GM12878 (cell line): ENCODE measurements around the gene NEK5. TPM values are rescaled to one million over a fixed set of nuclear protein-coding genes. Genes with fewer than 3 reads are reported as not detected.

ENCODE experiments used
- BHLHE40 ChIP-seq, 2 experiments: fragments of 450-650 bp in 1 of 2; IDR thresholded peaks; 2 replicates each; pipeline ENCODE4 v1.6.1; 2011 to 2017; ENCODE audit warnings: low read depth in 2 of 2, borderline replicate concordance in 1 of 2, improper control_type of control experiment in 1 of 2, low read length in 1 of 2, mild to moderate bottlenecking in 1 of 2
- CEBPZ ChIP-seq: fragments of 150-350 bp; IDR thresholded peaks from 2 replicates; pipeline ENCODE4 v1.6.1; 2016; ENCODE audit warnings: low read depth, low read length
- CHD2 ChIP-seq: IDR thresholded peaks from 2 replicates; pipeline ENCODE4 v1.6.1; 2011; ENCODE audit warnings: low read depth, low read length, improper control_type of control experiment, borderline replicate concordance
- CREB1 ChIP-seq: IDR thresholded peaks from 2 replicates; pipeline ENCODE4 v1.6.1; 2012; ENCODE audit warnings: low read depth, mild to moderate bottlenecking, inconsistent platforms
- CREM ChIP-seq: IDR thresholded peaks from 2 replicates; pipeline ENCODE4 v1.6.1; 2014; ENCODE audit warnings: antibody characterized with exemption, low read depth
- ETV6 ChIP-seq, 2 experiments: fragments of 450-650 bp in 1 of 2; IDR thresholded peaks in 1 of 2; conservative IDR thresholded peaks in 1 of 2; 2 replicates each; pipeline ENCODE4 v1.6.1; 2014; ENCODE audit warnings: antibody characterized with exemption in 1 of 2, borderline replicate concordance in 1 of 2, low read depth in 1 of 2, mild to moderate bottlenecking in 1 of 2, moderate library complexity in 1 of 2
- HDGF ChIP-seq: fragments of 450-650 bp; IDR thresholded peaks from 2 replicates; pipeline ENCODE4 v1.6.1; 2016; ENCODE audit warnings: antibody characterized with exemption
- IKZF1 ChIP-seq: fragments of 450-650 bp; conservative IDR thresholded peaks from 2 replicates; pipeline ENCODE4 v1.6.1; 2017; ENCODE audit warnings: antibody characterized with exemption, mild to moderate bottlenecking
- LARP7 ChIP-seq: fragments of 450-650 bp; IDR thresholded peaks from 2 replicates; pipeline ENCODE4 v1.6.1; 2017; ENCODE audit warnings: mild to moderate bottlenecking
- PBX3 ChIP-seq: IDR thresholded peaks from 2 replicates; pipeline ENCODE4 v1.6.1; 2011; ENCODE audit warnings: mild to moderate bottlenecking, low read depth, low read length, moderate library complexity; ENCODE audit not compliant: insufficient replicate concordance
- POLR2AphosphoS5 ChIP-seq: IDR thresholded peaks from 2 replicates; pipeline ENCODE4 v1.6.1; 2011; ENCODE audit warnings: mild to moderate bottlenecking, low read length, inconsistent platforms
- RFX5 ChIP-seq: IDR thresholded peaks from 2 replicates; pipeline ENCODE4 v1.6.1; 2011; ENCODE audit warnings: low read depth, low read length, improper control_type of control experiment
- SIN3A ChIP-seq: IDR thresholded peaks from 2 replicates; pipeline ENCODE4 v1.6.1; 2012; ENCODE audit warnings: low read depth, low read length, improper control_type of control experiment
- SIX5 ChIP-seq: IDR thresholded peaks from 2 replicates; pipeline ENCODE4 v1.6.1; 2011; ENCODE audit warnings: mild to moderate bottlenecking, low read depth, low read length, moderate library complexity; ENCODE audit not compliant: severe bottlenecking
- SRF ChIP-seq, 2 experiments: IDR thresholded peaks; 2 replicates each; pipeline ENCODE4 v1.6.1; 2011; ENCODE audit warnings: low read depth in 2 of 2, low read length in 2 of 2, mild to moderate bottlenecking in 1 of 2, moderate library complexity in 1 of 2
- TCF12 ChIP-seq: IDR thresholded peaks from 2 replicates; pipeline ENCODE4 v1.6.1; 2011; ENCODE audit warnings: low read depth, mild to moderate bottlenecking, low read length
- ZBTB11 ChIP-seq: fragments of 450-650 bp; formaldehyde crosslinking; IDR thresholded peaks from 2 replicates; pipeline ENCODE4 v1.5.0; 2022; ENCODE audit warnings: mild to moderate bottlenecking, missing genetic modification characterization
- polyA plus RNA-seq, 11 experiments: library from polyadenylated mRNA; depleted of rRNA in 4 of 11; unstranded in 6 of 11; stranded (reverse) in 5 of 11; fragments of >200 nt; fragmentation: Nextera tagmentation in 4 of 11; fragmentation: Illumina TruSeq in 1 of 11; extraction: Ambion mirVana in 4 of 11; extraction: Trizol in 1 of 11; gene quantifications; 1 replicate in 1 of 11; 2 replicates in 10 of 11; pipeline versions ENCODE4 v1.2.1 to v1.2.3, GENCODE V29; 2011 to 2016; ENCODE audit warnings: inconsistent platforms in 2 of 11, missing spikeins in 2 of 11, low read depth in 1 of 11
- total RNA-seq, 4 experiments: library from RNA; depleted of rRNA in 3 of 4; stranded (reverse); fragments of >200 nt in 3 of 4; fragmentation: Illumina TruSeq in 1 of 4; extraction: Trizol in 1 of 4; gene quantifications; 2 replicates each; pipeline versions ENCODE4 v1.2.1 to v1.2.3, GENCODE V29; 2013 to 2021
- TF ChIP-seq, protein P1 (sequence below): fragments of 450-650 bp; IDR thresholded peaks from 2 replicates; pipeline ENCODE4 v1.6.1; 2016; ENCODE audit warnings: mild to moderate bottlenecking

The NEK5 gene
- total and polyA plus RNA-seq, 10 of the 15 experiments (the other 5 are each of a cell fraction or from before 2014, with no cell fraction given): 0.04 to 0.32 (median 0.20) TPM; not detected in 6

DNA sequence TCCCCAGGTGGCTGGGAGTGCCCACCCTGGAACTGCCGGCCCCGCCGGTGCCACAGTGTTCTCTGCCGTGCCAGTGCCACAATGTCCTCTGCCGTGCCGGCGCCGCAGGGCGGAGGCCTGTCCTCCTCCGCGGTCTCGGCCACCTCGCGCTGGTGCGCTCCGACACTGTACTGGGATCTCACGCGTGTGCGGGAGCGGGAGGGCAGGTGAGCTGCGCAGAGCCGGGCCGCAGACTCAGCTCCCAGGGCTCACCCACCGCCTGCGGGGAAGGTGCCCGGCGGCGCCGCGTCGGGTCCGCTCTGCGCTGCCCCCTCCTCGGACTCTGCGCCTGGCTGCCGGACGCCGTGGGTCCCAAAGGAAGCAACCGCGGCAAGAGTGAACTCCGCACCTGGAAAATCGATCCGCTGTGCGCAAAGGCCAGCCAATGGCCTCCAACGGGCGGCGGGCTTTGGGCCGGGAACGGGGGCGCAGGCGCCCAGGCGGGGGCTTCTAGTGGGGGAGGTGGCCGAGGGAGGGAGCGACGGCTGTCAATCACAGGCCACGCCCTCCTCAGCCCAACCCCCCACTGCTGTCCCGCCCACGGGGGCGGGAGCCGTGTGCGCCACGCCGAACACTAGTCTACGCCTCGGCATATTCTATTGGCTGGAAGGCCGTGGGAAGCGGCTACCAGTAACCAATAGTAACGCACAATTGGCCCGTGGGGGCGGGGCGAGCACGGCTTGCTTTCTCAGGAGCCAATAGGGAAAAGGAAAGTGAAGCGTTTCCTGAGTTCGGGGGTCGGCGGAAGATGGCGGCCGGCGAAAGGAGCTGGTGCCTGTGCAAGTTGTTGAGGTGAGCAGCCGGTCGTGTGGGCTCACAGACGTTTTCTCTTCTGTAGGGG, 117.0 kb downstream of the NEK5 start, which contains the start of gene ALG11 (continued):
- TF ChIP-seq SRF (IDR thresholded peaks at IDR 0.05; ENCODE audit: low read depth in 2 of 2, low read length in 2 of 2): peak in 1 of 2 experiments; percentile 22; a peak in 1 of 4 replicates
- peak; percentile 91 for TF ChIP-seq POLR2AphosphoS5
- TF ChIP-seq, protein P1, sequence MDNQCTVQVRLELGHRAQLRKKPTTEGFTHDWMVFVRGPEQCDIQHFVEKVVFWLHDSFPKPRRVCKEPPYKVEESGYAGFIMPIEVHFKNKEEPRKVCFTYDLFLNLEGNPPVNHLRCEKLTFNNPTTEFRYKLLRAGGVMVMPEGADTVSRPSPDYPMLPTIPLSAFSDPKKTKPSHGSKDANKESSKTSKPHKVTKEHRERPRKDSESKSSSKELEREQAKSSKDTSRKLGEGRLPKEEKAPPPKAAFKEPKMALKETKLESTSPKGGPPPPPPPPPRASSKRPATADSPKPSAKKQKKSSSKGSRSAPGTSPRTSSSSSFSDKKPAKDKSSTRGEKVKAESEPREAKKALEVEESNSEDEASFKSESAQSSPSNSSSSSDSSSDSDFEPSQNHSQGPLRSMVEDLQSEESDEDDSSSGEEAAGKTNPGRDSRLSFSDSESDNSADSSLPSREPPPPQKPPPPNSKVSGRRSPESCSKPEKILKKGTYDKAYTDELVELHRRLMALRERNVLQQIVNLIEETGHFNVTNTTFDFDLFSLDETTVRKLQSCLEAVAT: 0 out of 2 replicates have a peak, but pooled peaks have one; percentile 54
- TF ChIP-seq ZBTB11 (CRISPR knock-in tag): no peak
- TF ChIP-seq CHD2: peak; percentile 96
- TF ChIP-seq BHLHE40 (IDR thresholded peaks at IDR 0.05; ENCODE audit: borderline replicate concordance in 1 of 2, low read depth in 2 of 2, low read length in 1 of 2): peak in 1 of 2 experiments; percentile 52; a peak in 3 of 4 replicates
- TF ChIP-seq CEBPZ: 0 out of 2 replicates have a peak, but pooled peaks have one; percentile 52
- TF ChIP-seq IKZF1: peak; percentile 81
- TF ChIP-seq ETV6 (conservative IDR thresholded peaks at IDR 0.05 in 1 of 2, IDR thresholded peaks at IDR 0.05 in 1 of 2; ENCODE audit: borderline replicate concordance in 1 of 2, low read depth in 1 of 2): no peak
- peak; percentile 70; the same call in 1 of the 2 replicates for TF ChIP-seq HDGF
- TF ChIP-seq RFX5: peak; percentile 83
- TF ChIP-seq LARP7: peak; percentile 66; the same call in 1 of the 2 replicates
- TF ChIP-seq PBX3: peak; percentile 95
- peak; percentile 87 for TF ChIP-seq CREB1
- TF ChIP-seq SIX5: peak; percentile 23
- no peak for TF ChIP-seq SIN3A
- peak; percentile 62 for TF ChIP-seq CREM
- TF ChIP-seq TCF12: 0 out of 2 replicates have a peak, but pooled peaks have one; percentile 25
